ENCODE data around the gene ECE1. TPM values are rescaled to one million over a fixed set of nuclear protein-coding genes. Genes with fewer than 3 reads are reported as not detected.

Gene ECE1
- total and polyA plus RNA-seq, 7 donors = 12.2 to 24.9 (median 14.6) TPM

GRCh38 chr1:21312407-21312992, 22.2 kb upstream of the ECE1 start:
- no peak for TF ChIP-seq CTCF (IDR thresholded peaks at IDR 0.05)
- Histone ChIP-seq H3K36me3 (ENCODE audit: insufficient read depth in 1 of 2, low read depth in 1 of 2) (no peaks in the 10 kb centered on the region), H3K27ac (no peak overlapping the region), H3K4me3 (no peak overlapping the region), H3K27me3 (ENCODE audit: insufficient read depth in 3 of 3, low read length in 2 of 3) (no peaks in the 10 kb centered on the region), H3K4me1 (peaks cover 4% of the 10 kb centered on the region), H3K9me3 (no peaks in the 10 kb centered on the region)
- intact Hi-C loops (cut with DNase I) = no loop called here
- no peak for DNase-seq
- WGBS, 3 donors = 89 to 94% (median 92%) methylated on average over 4 of the region's 4 CpGs
- ATAC-seq = no peak

GRCh38 chr1:21311016-21311415, 20.8 kb upstream of the ECE1 start:
- no peak overlapping the region for H3K27ac ChIP-seq
- H3K4me1 ChIP-seq = peaks cover 4% of the 10 kb centered on the region

GRCh38 chr1:21308847-21309652, 18.8 kb upstream of the ECE1 start:
- H3K36me3 ChIP-seq (ENCODE audit: insufficient read depth in 1 of 2, low read depth in 1 of 2) = no peaks in the 10 kb centered on the region
- no peak for TF ChIP-seq CTCF (IDR thresholded peaks at IDR 0.05)
- H3K27me3 ChIP-seq (ENCODE audit: insufficient read depth in 3 of 3, low read length in 2 of 3) = no peaks in the 10 kb centered on the region
- intact Hi-C loops (cut with DNase I) = no loop called here
- ATAC-seq (no peak), DNase-seq (no peak)
- no peaks in the 10 kb centered on the region for H3K4me1 ChIP-seq
- no peak overlapping the region for H3K27ac ChIP-seq
- H3K9me3 ChIP-seq = no peaks in the 10 kb centered on the region
- 48 to 70% (median 56%) methylated on average over 9 of the region's 9 CpGs for WGBS, 3 donors
- H3K4me3 ChIP-seq = no peak overlapping the region

More at GRCh38 chr1:21311016-21311415, 20.8 kb upstream of the ECE1 start:
- Histone ChIP-seq H3K9me3 (no peaks in the 10 kb centered on the region), H3K4me3 (no peak overlapping the region), H3K36me3 (ENCODE audit: insufficient read depth in 1 of 2, low read depth in 1 of 2) (no peaks in the 10 kb centered on the region), H3K27me3 (ENCODE audit: insufficient read depth in 3 of 3, low read length in 2 of 3) (no peaks in the 10 kb centered on the region)
- intact Hi-C loops (cut with DNase I) = no loop called here
- TF ChIP-seq CTCF (IDR thresholded peaks at IDR 0.05) = no peak
- WGBS, 3 donors = 57 to 84% (median 61%) methylated on average over 6 of the region's 6 CpGs
- DNase-seq (no peak), ATAC-seq (peak in 1 of 4 donors; percentile 21)

- Histone ChIP-seq H3K4me3 (no peak overlapping the region), H3K9me3 (no peaks in the 10 kb centered on the region), H3K4me1 (peaks cover 4% of the 10 kb centered on the region), H3K36me3 (ENCODE audit: insufficient read depth in 1 of 2, low read depth in 1 of 2) (no peaks in the 10 kb centered on the region), H3K27me3 (ENCODE audit: insufficient read depth in 3 of 3, low read length in 2 of 3) (no peaks in the 10 kb centered on the region), H3K27ac (no peak overlapping the region)
- no peak for DNase-seq
- 58 to 69% (median 60%) methylated on average over 5 of the region's 5 CpGs for WGBS, 3 donors
- intact Hi-C loops (cut with DNase I) = no loop called here
- no peak for TF ChIP-seq CTCF (IDR thresholded peaks at IDR 0.05)
- no peak for ATAC-seq
Observed at GRCh38 chr1:21308330-21308729, 18.1 kb upstream of the ECE1 start.
